ENCODE results near the gene EEF1AKMT3. TPM values are rescaled to one million over a fixed set of nuclear protein-coding genes. Genes with fewer than 3 reads are reported as not detected.

The EEF1AKMT3 gene
- total and polyA plus RNA-seq, 2 experiments from 2014 or later: 1.3 to 5.3 TPM

GRCh38 chr12:57740656-57741412 lies 31.6 kb upstream of the EEF1AKMT3 start:
- Histone ChIP-seq H3K27ac (ENCODE audit: low read depth) (no peak overlapping the region), H3K9me2 (ENCODE audit: insufficient read depth) (no peaks in the 10 kb centered on the region), H3K79me2 (replicated peaks; ENCODE audit: insufficient read depth) (no peaks in the 10 kb centered on the region), H3K36me3 (ENCODE audit: insufficient read depth) (no peaks in the 10 kb centered on the region), H2AFZ (no peak overlapping the region), H3K27me3 (ENCODE audit: insufficient read depth) (peaks cover 81% of the 10 kb centered on the region), H3K4me1 (ENCODE audit: insufficient read depth) (peaks cover 15% of the 10 kb centered on the region), H3F3A (replicated peaks; ENCODE audit: low read depth) (peaks cover 16% of the 10 kb centered on the region), H3K4me3 (no peak overlapping the region), H4K20me1 (replicated peaks; ENCODE audit: insufficient read depth) (no peaks in the 10 kb centered on the region), H3K4me2 (no peak overlapping the region)
- Mint-ChIP-seq H3K9me3 (peaks cover 2% of the 10 kb centered on the region), H3K27me3 (ENCODE audit: insufficient read depth, low read depth, poor library complexity) (peaks cover 71% of the 10 kb centered on the region), H3K4me1 (peaks cover 30% of the 10 kb centered on the region), H3K27ac (no peak overlapping the region), H3K36me3 (ENCODE audit: low read depth) (peaks cover 2% of the 10 kb centered on the region; the same call in 2 of the 3 replicates), H3K4me3 (no peak overlapping the region; the same call in 2 of the 3 replicates)
- no peak for TF ChIP-seq POLR2AphosphoS5 (IDR thresholded peaks at IDR 0.05; ENCODE audit: low read depth)
- no peak for TF ChIP-seq ZNF331 (CRISPR knock-in tag; IDR thresholded peaks at IDR 0.05; ENCODE audit: low read depth)
- TF ChIP-seq EZH2 (IDR thresholded peaks at IDR 0.05; ENCODE audit: low read depth, unreplicated experiment): no peak
- TF ChIP-seq EZH2phosphoT487 (IDR thresholded peaks at IDR 0.05; ENCODE audit: unreplicated experiment): no peak
- no peak for TF ChIP-seq REST (IDR thresholded peaks at IDR 0.05; ENCODE audit: unreplicated experiment)
- no peak for TF ChIP-seq ZNF114 (CRISPR knock-in tag; IDR thresholded peaks at IDR 0.05)
- TF ChIP-seq NANOG (IDR thresholded peaks at IDR 0.05; ENCODE audit: borderline replicate concordance): no peak
- TF ChIP-seq CREB1 (CRISPR knock-in tag; IDR thresholded peaks at IDR 0.05; ENCODE audit: low read depth): no peak
- no peak for TF ChIP-seq STAT1 (IDR thresholded peaks at IDR 0.05; ENCODE audit: unreplicated experiment)
- TF ChIP-seq ZNF462 (CRISPR knock-in tag; IDR thresholded peaks at IDR 0.05): no peak
- no peak for TF ChIP-seq ETS1 (IDR thresholded peaks at IDR 0.05)
- no peak for TF ChIP-seq CTCF (conservative IDR thresholded peaks at IDR 0.05; ENCODE audit: low read depth in 2 of 2)
- TF ChIP-seq JUNB (IDR thresholded peaks at IDR 0.05; ENCODE audit: unreplicated experiment): no peak
- ATAC-seq (no peak), DNase-seq (ENCODE audit: low spot score) (no peak)
